HG02678 (cell line): ENCODE measurements around the gene CHRM3.
"Not testable (repeated sequence)": the region's sequence is repeated elsewhere in the genome, so short reads cannot be mapped to it uniquely, and the experiment has no call there.

ENCODE experiments used
- ATAC-seq: cut with Tn5 transposase; IDR thresholded peaks from one replicate; pipeline ENCODE4 v1.9.1; 2021; ENCODE audit warnings: mild to moderate bottlenecking, moderate library complexity; ENCODE audit not compliant: unreplicated experiment

The CHRM3 gene

DNA sequence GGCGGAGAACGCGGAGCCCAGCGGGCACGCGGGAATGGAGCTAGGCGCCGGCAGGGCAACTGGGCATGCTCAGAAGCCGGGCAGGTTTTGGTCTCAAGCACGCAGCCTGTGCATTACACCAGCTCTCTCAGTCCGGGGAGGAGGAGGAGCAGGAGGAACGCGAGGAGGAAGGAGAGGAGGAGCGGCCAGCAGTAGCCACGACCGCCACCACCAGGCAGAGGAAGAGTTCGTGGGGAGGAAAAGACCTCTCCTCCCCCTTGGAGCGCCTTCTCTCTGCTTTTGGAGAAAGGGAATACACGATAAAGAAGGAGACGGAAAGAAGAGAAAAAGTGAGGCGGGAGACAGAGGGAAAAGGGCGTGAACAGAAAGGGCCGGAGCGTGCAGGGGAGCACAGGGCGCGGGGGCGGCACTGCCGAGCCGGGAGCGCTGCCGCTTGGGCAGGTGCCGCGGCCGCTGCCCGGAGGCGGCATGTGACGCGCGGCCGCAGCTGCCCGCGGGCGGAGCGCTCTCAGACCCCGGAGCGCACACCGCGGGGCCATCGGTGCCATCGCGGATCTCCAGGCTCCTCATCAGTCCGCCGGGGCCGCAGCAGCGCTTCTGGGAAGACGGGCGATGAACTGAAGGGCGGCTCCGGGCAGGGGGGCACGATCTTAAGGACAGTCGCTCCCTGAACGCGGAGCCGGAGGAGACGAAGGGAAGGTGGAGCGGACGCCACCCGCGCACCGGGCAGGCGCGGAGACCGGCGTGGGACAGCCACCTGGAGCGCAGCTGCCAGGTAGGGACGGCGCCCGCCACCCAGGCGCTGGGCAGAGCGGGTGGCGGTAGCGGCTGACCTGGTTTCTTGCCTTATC, at the start of gene CHRM3:
Gene CHRM3, plus strand, starts transcription at position 116 of the 851 bp plus-strand sequence. CDS start 520,884 bp downstream, outside the sequence.
- no peak for ATAC-seq

DNA sequence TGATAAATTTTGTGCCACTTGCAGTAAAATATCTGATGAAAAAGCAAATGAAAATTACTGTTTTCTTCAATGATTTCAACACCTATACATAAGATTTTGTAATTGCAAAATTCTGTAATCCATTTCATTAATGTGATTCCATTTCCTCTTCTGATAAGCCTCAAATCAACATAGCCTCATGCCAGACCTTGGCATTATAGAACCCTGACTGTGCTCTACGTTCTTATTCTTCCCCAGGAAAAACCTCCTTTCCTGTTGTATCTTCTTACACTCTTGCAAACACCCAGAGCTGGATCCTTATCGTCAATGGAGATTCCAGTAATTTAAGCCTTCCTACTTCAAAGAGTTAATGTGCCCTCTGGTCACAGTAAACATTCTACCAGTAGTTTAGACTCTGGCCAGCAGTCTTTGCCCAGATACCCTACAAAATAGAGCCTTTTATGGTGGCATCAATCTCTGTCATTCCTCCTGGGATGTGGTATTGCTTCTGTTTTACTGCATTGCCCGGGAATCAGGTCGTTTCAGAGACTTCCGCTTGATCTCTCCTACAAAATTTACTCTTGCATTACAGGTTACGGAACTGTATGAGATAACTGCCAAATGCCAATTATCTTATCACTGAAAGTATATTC, 48.5 kb upstream of the CHRM3 start:
- no peak for ATAC-seq

DNA sequence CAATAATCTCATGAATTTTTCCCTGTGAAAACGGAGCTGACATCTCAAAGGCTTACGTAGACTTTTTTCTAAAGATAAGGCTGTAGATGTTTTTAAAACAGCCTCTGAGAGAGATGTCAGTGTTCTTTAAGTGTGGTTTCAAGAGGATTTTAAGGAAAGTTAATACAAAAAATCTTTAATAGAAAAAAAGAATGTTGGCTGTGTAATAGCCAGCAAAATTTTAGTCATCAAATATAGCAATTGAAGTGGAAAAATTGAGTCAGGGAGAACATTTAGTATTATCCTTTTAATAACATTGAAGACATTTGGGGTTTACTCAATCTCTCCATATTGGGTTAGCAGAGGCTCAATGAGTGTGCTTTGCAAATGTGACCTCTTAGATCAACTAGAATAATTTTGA, 38.6 kb upstream of the CHRM3 start:
- no peak for ATAC-seq

DNA sequence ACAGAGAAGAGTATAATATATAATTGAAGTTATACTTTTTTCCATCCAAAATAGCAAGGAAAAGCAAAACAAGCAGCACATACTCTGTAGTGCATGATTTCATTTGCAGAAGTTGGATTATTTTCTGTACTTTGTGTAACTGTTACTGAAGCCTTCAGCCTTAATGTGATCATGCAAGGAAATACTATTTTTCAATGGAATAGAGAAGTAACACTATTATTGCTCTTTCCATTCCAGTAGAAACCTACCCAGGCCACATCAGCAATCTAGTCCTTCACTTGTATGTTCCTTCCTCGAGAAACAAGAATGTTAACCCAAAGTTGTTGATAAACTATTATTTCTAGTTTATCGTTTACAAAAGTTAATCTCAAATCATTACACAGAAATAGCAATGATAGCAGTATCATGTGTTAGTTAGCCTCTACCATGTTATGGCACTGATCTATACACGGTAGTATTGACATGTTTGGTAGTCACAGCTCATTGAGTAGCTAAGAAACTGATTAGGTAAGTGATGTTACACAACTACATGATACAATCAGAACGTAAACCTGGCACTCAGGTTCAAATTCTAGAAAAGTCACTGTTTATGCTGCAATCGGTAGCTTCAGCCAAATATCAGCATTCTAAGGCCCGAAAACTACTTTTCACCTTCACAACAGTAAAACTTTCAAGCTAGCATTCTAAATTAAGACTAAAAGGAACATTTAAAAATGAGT, 37.6 kb upstream of the CHRM3 start:
- ATAC-seq = no peak

DNA sequence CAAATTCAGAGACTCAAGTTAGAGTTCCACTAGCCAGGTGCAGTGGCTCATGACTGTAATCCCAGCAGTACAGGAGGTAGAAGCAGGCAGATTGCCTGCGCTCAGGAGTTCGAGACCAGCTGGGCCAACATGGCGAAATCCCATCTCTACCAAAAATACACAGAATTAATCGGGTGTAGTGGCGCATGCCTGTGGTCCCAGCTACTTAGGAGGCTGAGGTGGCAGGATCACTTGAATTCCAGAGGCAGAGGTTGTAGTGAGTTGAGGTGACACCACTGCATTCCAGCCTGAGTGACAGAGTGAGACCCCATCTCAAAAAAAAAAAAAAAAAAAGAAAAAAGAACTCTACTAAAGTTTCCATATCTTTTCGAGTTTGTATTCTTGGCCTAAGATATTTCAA, 36.7 kb upstream of the CHRM3 start:
- no peak for ATAC-seq

DNA sequence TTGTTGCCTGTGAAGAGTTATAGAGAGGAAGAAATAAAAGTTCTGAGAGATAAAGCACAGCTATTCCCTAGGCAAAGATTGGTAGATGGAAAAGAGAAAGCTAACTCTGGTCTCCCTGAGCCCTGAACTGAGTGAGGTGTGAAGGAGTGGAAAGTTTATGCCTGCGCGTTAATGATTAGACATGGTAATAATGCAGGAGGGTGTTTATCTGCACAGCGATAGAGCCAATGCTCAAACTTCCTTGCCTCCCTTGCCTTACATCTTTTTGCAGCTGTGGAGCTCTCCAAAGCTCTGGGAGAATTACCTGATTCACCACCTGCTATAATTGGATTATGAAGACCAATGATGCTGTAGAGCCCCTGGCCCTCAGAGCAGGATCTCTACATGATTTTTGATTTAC, 32.8 kb upstream of the CHRM3 start:
- ATAC-seq = no peak

DNA sequence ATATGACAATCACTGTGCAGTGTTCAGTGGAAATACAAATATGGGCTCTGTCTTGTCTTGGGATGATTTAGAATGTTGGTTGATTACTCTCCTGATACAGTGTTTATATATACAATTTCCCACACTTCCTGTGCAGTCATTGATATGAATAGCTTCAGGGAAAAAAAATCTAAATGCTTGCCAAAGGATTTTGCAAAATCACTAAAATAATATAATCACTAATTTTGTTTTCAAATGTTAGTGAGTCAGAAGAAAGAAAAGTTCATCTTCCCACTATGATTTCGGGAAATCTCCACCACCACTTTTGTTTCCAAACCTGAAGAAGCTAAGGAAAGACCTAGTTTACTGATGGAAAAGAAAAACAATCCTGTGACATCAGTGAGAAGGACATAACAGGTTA, 32.1 kb upstream of the CHRM3 start:
- ATAC-seq = no peak

DNA sequence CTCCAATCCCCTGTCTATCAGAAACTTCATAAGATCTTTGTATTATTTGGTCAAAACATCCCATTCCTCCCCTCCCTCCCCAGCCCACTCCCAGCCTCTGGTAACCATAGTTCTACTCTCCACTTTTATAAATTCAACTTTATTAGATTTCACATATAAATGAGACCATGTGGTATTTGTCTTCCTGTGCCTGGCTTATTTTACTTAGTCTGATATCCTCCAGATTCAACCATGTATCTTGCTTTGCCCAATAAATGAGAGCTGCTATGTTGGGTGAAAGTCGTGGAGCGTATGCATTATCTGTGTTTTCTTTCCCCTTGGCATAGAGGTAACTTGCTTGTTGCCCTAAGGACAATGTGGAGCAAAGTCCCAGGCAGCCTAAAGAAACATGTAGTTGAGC, 28.5 kb upstream of the CHRM3 start:
- no peak for ATAC-seq

DNA sequence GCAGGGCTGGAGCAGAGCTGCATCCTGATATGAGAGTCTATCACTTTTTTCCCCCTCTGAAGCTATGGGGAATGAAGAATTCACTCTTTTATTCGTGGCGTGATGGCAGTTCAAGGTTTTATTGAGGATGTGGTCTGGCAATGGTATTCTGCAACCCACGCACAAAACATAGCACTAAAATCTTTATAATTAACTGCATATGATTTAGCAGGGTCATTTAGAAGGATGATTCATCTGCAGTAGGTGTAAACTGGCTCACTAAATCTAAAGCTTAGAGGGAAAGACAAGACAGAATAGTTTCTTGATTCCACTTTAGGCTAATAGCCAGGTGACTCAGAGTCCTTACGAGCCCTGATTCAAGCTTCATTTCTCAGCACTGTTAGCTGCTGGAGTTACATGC, 25.0 kb upstream of the CHRM3 start:
- ATAC-seq = no peak

DNA sequence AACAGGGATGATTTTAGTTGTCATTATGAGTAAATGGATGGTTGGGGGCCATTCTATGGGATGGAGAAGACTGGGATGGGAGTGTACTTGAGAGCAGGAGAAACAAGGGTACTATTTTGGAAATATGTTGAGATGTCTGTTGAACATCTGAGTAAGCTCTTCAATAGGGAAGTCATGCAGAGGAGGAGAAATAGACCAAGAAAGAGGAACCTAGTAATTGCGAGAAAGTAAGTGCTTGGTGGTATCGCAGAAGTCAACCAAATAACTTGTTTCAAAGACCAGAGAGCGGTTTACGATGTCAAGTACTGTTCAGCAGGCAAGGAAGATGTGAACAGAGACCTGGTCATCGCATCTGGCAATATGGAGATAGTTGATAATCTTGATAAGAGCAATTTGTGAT, 22.4 kb upstream of the CHRM3 start:
- ATAC-seq = no peak

DNA sequence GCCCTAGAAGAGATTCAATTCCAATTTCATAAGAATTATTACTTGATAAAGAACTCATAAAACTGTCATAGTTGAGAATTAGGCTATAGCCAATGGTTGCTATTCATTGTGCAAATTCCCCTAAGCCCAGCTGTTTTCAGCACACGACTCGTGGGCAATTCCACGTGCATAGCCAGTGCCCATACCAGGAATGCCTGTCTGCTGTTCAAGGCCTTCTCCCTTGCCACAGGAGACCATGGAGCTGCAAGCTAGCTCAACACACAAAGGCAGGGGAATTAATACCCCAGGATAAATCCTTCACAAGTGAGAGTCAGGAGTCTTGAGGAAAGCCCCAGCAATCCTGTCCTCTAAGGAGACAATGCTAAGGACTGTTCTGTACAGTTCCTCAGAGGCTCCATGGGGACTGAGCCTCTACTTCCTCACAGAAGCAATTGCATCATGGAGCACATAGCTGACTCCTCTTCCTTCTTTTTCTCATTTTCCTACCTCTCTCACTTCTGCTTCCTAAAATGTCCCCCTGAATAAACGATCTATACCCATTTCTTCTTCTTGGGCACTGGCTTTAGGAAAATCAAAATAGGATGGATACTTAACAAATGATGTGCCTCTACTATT, 19.1 kb upstream of the CHRM3 start:
- no peak for ATAC-seq

DNA sequence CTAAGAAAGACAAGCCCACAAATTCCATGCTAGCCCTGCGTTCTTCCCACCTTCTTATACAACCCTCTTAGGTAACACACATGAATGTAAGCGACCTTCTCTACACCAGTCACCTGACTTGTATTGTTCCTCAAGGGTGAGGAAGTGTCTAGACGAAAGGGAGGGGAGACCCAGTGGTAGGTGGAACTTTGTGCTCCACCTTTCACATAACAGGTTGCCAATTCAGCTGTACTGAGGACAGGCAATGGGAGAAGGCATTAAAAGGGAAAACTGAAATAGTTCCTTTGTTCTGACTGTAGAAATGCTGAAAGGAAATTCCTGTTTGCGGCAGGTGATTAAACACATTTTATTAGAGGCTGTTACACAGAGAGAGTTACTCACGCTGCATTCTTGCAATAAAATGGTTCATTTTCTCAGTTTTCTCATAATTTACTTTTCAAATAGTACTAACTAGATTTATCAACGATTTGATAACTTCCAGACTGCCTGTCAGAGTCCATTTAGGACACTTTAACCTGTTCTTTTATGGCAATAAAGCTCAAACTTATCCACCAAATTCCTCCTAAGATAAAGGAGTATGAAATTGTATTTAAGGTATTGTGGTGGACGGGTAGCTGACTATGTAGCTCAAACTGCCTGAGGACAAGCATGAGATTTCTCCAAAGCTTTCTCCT, 17.8 kb upstream of the CHRM3 start:
- no peak for ATAC-seq

DNA sequence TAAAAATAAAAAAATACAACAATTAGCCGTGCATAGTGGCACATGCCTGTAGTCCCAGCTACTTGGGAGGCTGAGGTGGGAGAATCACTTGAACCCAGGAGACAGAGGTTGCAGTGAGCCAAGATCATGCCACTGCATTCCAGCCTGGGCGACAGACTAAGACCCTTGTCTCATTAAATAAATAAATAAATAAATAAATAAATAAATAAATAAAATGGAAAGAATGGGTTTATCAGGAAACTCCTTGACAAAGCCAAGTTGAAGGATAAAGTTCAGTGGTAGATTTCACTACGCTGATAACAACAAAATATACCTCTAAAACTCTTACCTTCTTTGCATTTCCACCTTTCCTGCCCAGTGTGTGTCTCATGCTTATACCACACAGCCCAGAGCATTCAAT, 15.5 kb upstream of the CHRM3 start:
- not testable (repeated sequence) for ATAC-seq

DNA sequence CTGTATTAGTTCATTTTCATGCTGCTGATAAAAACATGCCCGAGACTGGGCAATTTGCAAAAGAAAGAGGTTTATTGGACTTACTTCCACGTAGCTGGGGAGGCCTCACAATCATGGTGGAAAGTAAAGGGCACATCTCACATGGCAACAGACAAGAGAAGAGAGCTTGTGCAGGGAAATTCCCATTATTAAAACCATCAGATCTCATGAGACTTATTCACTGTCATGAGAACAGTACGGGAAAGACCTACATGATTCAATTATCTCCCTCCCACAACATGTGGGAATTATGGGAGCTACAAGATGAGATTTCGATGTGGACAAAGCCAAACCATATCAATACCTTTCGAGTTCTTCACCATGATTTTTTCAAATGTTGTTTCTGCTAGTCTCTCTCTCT, 3.7 kb upstream of the CHRM3 start:
- no peak for ATAC-seq

DNA sequence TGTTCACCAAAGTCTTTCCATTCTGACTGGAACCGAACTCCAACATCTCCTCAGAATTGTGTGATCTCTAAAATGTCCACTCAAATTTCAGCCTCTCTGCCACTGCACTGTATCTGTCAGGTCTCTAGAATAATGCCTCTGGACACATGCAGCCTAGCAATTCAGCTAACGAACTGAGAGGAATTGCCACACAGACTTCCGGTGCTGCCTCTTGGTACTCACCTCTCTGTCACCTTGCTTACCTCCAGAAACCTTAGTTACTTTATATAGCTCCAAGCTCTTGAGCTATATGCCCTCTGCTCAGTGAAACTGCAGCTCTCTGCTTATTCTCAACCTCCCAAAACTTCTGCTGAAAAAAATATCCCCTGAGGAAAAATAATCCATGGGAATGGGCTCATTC, 2.7 kb upstream of the CHRM3 start:
- ATAC-seq = no peak

DNA sequence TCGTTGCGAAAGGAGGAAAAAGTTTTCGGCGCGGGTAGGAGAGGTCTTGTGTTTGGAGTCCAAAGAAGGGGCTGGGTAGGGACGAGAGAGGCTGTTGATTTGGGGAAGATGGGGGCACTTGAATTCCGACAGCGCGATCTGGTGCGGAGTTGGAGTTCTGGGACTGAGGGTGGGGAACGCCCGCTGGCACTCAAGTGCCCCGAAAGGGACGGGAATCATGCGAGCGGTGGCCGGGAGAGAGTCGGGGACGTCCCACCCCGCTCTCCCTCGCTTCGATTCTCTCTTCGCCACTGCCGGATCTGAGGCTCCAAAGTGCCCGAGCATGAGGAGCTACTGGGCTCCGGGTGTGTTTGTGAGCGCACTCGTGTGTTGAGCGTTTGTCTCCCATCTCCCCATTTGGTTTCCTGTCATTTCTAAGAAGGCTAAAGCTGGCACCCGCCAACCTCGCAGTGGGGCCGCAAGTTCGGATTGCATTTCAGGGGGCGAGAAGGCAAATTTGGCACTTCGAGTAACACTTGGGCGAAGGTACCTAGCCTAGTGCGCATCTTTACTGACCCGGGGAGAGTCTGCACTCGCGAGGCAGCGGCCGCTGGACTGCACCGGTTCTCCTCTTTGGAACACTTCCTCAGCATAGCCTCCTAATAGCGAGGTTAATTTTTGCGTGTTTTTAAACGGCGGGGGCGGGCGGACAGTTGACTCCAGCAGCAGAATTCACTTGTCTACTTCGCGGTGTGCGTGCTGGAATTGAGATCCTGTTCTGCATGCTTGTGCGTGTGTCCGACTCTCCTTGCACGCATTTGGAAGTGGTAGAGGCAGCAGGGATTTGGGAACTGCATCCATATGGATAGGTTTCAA, 1.2 kb downstream of the CHRM3 start:
- ATAC-seq = no peak

DNA sequence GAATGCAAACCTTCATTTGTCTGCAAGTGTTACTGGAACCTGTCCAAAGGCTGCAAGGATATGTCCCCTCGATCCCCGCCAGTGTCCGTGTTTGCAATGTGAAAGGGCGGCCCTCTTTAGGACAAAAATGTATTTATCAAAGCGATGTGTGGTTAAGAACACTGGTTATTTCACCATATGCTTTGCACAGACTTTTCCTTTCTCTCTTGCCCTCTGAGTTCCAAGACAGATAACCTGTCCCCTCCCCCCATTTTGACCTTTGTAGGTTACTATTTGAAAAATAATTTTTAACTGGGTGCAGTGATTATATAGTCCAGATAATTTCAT, 1.8 kb downstream of the CHRM3 start:
- no peak for ATAC-seq

DNA sequence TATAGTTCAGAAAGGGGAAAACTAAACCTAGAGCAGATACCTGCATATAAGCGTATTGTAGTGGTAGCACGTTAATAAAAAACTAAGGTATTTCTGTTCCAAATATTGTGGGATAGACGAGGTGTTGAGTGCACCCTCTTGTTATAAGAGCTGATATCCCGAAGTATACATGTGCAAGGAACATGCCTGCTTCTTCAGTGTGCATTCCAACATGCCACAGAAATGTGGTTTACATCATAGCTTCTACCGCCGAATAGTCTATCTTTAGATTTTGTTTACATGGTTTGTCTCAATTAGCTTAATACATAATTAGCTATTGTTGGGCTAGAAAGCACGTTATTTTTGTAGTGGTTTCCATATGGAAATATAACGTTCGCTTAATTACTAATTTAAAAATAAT, 2.2 kb downstream of the CHRM3 start:
- ATAC-seq = no peak

DNA sequence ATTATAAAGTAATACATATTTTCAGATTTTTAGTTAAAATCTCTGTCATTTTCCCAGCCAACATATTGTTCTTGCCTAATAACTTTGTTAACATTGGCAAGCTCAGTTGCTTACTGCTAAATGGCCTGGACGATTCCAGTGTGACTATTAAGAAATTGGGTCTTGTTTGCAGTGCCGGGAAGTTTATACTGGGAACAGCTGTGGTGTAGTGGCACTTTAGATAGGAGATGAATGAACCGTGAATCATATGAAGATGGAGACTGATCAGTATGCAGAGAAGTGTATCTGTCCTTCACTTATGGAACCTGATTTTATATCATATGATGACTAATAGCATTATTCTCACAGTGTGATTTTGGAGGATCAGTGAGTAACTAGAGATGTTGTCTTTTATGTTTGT, 3.3 kb downstream of the CHRM3 start:
- no peak for ATAC-seq

DNA sequence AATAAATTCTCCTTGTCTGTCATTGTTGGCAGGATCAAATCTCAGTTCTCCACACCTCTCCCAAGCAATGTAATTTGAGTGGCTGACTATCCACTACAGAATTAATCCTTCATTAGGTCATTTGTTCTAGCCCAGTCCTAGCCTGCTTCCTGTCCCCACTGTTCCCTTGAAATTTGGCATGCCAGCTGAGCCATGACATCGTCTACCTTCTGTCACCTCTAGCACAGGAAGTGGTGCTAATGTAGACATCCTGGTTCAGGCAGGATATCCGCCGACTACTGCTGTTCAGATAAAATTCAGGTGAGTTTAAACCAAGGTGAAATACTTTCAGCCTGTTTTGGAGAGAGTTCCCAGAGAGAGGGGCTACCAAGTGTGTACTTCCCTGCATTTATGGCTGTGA, 5.9 kb downstream of the CHRM3 start:
- ATAC-seq = no peak
